ENCODE results near the gene ZNF248.
"Not testable (repeated sequence)": the region's sequence is repeated elsewhere in the genome, so short reads cannot be mapped to it uniquely, and the experiment has no call there.

The ZNF248 gene

GRCh38 chr10:37738241-37738640 lies 119.2 kb downstream of the ZNF248 start:
- not testable (repeated sequence) for DNase-seq

- no peak for DNase-seq
Measured at GRCh38 chr10:37737336-37737735, 120.1 kb downstream of the ZNF248 start.

- no peak for DNase-seq
Measured at GRCh38 chr10:37736120-37736519, 121.3 kb downstream of the ZNF248 start.

- DNase-seq, result no peak
Measured at GRCh38 chr10:37734971-37735370, 122.4 kb downstream of the ZNF248 start.

Measured in activated gamma-delta T cell (primary cell).